GM12878 (cell line): ENCODE data around the gene PTGR3. TPM values are rescaled to one million over a fixed set of nuclear protein-coding genes. Genes with fewer than 3 reads are reported as not detected.

ENCODE experiments used
- ATAC-seq: fragments of 200-7000 bp; cut with Tn5 transposase; 3 replicates; pipeline ENCODE4 v1.9.1; 2020; ENCODE audit warnings: mild to moderate bottlenecking, moderate library complexity
- BruUV-seq: library from RNA; stranded (reverse); fragments of 400-500 nt; replicated peaks from 2 replicates; lab custom pipeline; 2021; lab: Mats Ljungman, UMichigan
- CTCF ChIA-PET: fragments of 300-600 bp; sonication (Branson Sonifier 250); formaldehyde crosslinking; extraction: SDS; loops from one replicate; lab custom pipeline; 2021; ENCODE audit warnings: inconsistent platforms; lab: Yijun Ruan, JAX
- POLR2A ChIA-PET: fragments of 350-600 bp; formaldehyde crosslinking; extraction: SDS; loops from one replicate; lab custom pipeline; 2021; ENCODE audit warnings: inconsistent platforms; lab: Charles Lee
- RAD21 ChIA-PET: fragments of 300-600 bp; sonication (Branson Sonifier 250); formaldehyde crosslinking; loops from one replicate; lab custom pipeline; 2023; ENCODE audit warnings: antibody characterized with exemption; ENCODE audit not compliant: unreplicated experiment; lab: Charles Lee
- SMC1A ChIA-PET: fragments of 300-600 bp; sonication (Branson Sonifier 250); formaldehyde crosslinking; loops from one replicate; lab custom pipeline; 2023; ENCODE audit not compliant: unreplicated experiment, uncharacterized antibody; lab: Charles Lee
- DNase-seq: peaks from one replicate; pipeline ENCODE4 v3.0.0-alpha.2; 2011; ENCODE audit warnings: low read depth, low spot score
- FAIRE-seq: peaks from 3 replicates; lab custom pipeline; 2011; peaks lifted over from hg19 to GRCh38; lab: Jason Lieb, UNC
- H2AFZ ChIP-seq: 2 replicates; pipeline ENCODE4 v1.6.0; 2011; ENCODE audit warnings: low read depth, low read length, control low read depth; ENCODE audit not compliant: control insufficient read depth
- H3K27ac ChIP-seq: 2 replicates; pipeline ENCODE4 v1.5.1; 2011; ENCODE audit warnings: control low read depth; ENCODE audit not compliant: control insufficient read depth, insufficient read depth
- H3K27me3 ChIP-seq, 2 experiments: replicated peaks in 1 of 2; 2 replicates each; pipeline versions ENCODE4 v1.6.0 to v1.6.1; 2011; ENCODE audit warnings: low read length in 1 of 2; ENCODE audit not compliant: control insufficient read depth in 2 of 2, insufficient read depth in 2 of 2
- H3K36me3 ChIP-seq, 2 experiments: 2 replicates each; pipeline ENCODE4 v1.5.1; 2011; ENCODE audit warnings: low read length in 1 of 2; ENCODE audit not compliant: control insufficient read depth in 2 of 2, insufficient read depth in 2 of 2
- H3K4me1 ChIP-seq: 2 replicates; pipeline ENCODE4 v1.6.1; 2011; ENCODE audit warnings: mild to moderate bottlenecking, low read length, moderate library complexity, mixed read lengths; ENCODE audit not compliant: control insufficient read depth, insufficient read depth
- H3K4me2 ChIP-seq: 2 replicates; pipeline ENCODE4 v1.6.0; 2011; ENCODE audit warnings: control low read depth; ENCODE audit not compliant: control insufficient read depth, insufficient read depth
- H3K4me3 ChIP-seq: fragments of 200-600 bp; sonication (generic); 2 replicates; pipeline ENCODE4 v1.5.1; 2016
- H3K79me2 ChIP-seq: 2 replicates; pipeline ENCODE4 v1.6.0; 2011; ENCODE audit warnings: low read length; ENCODE audit not compliant: control insufficient read depth, insufficient read depth
- H3K9ac ChIP-seq: 2 replicates; pipeline ENCODE4 v1.8.0; 2011; ENCODE audit warnings: low read length, control low read depth, mixed read lengths; ENCODE audit not compliant: control insufficient read depth, insufficient read depth
- H3K9me3 ChIP-seq: replicated peaks from 3 replicates; pipeline ENCODE4 v1.5.1; 2011; ENCODE audit warnings: mild to moderate bottlenecking, low read length; ENCODE audit not compliant: control insufficient read depth, insufficient read depth
- H4K20me1 ChIP-seq: 2 replicates; pipeline ENCODE4 v1.6.0; 2011; ENCODE audit not compliant: control insufficient read depth, insufficient read depth
- CHD2 ChIP-seq: IDR thresholded peaks from 2 replicates; pipeline ENCODE4 v1.6.1; 2011; ENCODE audit warnings: low read depth, low read length, improper control_type of control experiment, borderline replicate concordance
- FOXK2 ChIP-seq: fragments of 450-650 bp; IDR thresholded peaks from 2 replicates; pipeline ENCODE4 v1.6.1; 2017; ENCODE audit warnings: mild to moderate bottlenecking, moderate library complexity
- FOXM1 ChIP-seq: IDR thresholded peaks from 2 replicates; pipeline ENCODE4 v1.6.1; 2012; ENCODE audit warnings: low read depth, mild to moderate bottlenecking, inconsistent platforms, low read length, moderate library complexity
- GABPA ChIP-seq: IDR thresholded peaks from 2 replicates; pipeline ENCODE4 v1.6.1; 2014; ENCODE audit warnings: antibody characterized with exemption, low read depth, mild to moderate bottlenecking, inconsistent platforms
- HDAC6 ChIP-seq: fragments of 200-600 bp; sonication (generic); IDR thresholded peaks from one replicate; pipeline ENCODE4 v1.8.0; 2017; ENCODE audit warnings: antibody characterized with exemption; ENCODE audit not compliant: unreplicated experiment
- KDM1A ChIP-seq: fragments of 200-600 bp; sonication (generic); IDR thresholded peaks from 2 replicates; pipeline ENCODE4 v1.6.1; 2016; ENCODE audit warnings: borderline replicate concordance
- RAD21 ChIP-seq: IDR thresholded peaks from 2 replicates; pipeline ENCODE4 v1.6.1; 2011; ENCODE audit warnings: mild to moderate bottlenecking, low read depth, low read length, moderate library complexity; ENCODE audit not compliant: insufficient read depth
- RELA ChIP-seq: fragments of 450-650 bp; IDR thresholded peaks from 2 replicates; pipeline ENCODE4 v1.8.0; 2014; ENCODE audit warnings: borderline replicate concordance; ENCODE audit not compliant: partially characterized antibody
- TCF12 ChIP-seq: IDR thresholded peaks from 2 replicates; pipeline ENCODE4 v1.6.1; 2011; ENCODE audit warnings: low read depth, mild to moderate bottlenecking, low read length
- WRNIP1 ChIP-seq: IDR thresholded peaks from 2 replicates; pipeline ENCODE4 v1.6.1; 2011; ENCODE audit warnings: low read depth, low read length, improper control_type of control experiment, borderline replicate concordance
- ZNF384 ChIP-seq: IDR thresholded peaks from 2 replicates; pipeline ENCODE4 v1.6.1; 2012; ENCODE audit warnings: low read depth, mild to moderate bottlenecking, low read length, improper control_type of control experiment, borderline replicate concordance
- WGBS: methylation state at CpG from one replicate; pipeline ENCODE4 v1.1.6; 2016; ENCODE audit warnings: low lambda C conversion rate; ENCODE audit not compliant: insufficient replicate concordance, insufficient coverage; ENCODE audit errors: missing lambda C conversion rate; 5-methylcytosine and 5-hydroxymethylcytosine counted together
- in situ Hi-C: fragments of 300-500 bp; cut with MboI; formaldehyde crosslinking; loops from 9 replicates; pipeline ENCODE4 v1.14.3; 2018; ENCODE audit warnings: mixed read lengths
- intact Hi-C: fragments of 100-400 bp; cut with micrococcal nuclease; formaldehyde crosslinking; loops from one replicate; pipeline ENCODE4 v1.14.2; 2022; ENCODE audit not compliant: unreplicated experiment
- polyA plus RNA-seq, 11 experiments: library from polyadenylated mRNA; depleted of rRNA in 4 of 11; unstranded in 6 of 11; stranded (reverse) in 5 of 11; fragments of >200 nt; fragmentation: Nextera tagmentation in 4 of 11; fragmentation: Illumina TruSeq in 1 of 11; extraction: Ambion mirVana in 4 of 11; extraction: Trizol in 1 of 11; gene quantifications; 1 replicate in 1 of 11; 2 replicates in 10 of 11; pipeline versions ENCODE4 v1.2.1 to v1.2.3, GENCODE V29; 2011 to 2016; ENCODE audit warnings: inconsistent platforms in 2 of 11, missing spikeins in 2 of 11, low read depth in 1 of 11
- total RNA-seq, 4 experiments: library from RNA; depleted of rRNA in 3 of 4; stranded (reverse); fragments of >200 nt in 3 of 4; fragmentation: Illumina TruSeq in 1 of 4; extraction: Trizol in 1 of 4; gene quantifications; 2 replicates each; pipeline versions ENCODE4 v1.2.1 to v1.2.3, GENCODE V29; 2013 to 2021
- TF ChIP-seq, protein P1 (sequence below): IDR thresholded peaks from 2 replicates; pipeline ENCODE4 v1.6.1; 2012; ENCODE audit warnings: low read length, inconsistent platforms
- TF ChIP-seq, protein P2 (sequence below): IDR thresholded peaks from 2 replicates; pipeline ENCODE4 v1.6.1; 2012; ENCODE audit warnings: low read depth, low read length, improper control_type of control experiment
- TF ChIP-seq, protein P3 (sequence below): IDR thresholded peaks from 2 replicates; pipeline ENCODE4 v1.6.1; 2011; ENCODE audit warnings: low read depth, mild to moderate bottlenecking, low read length, moderate library complexity, borderline replicate concordance; ENCODE audit errors: extremely low read depth
- TF ChIP-seq, protein P4 (sequence below): IDR thresholded peaks from 2 replicates; pipeline ENCODE4 v1.6.1; 2011; ENCODE audit warnings: borderline replicate concordance, low read depth, mild to moderate bottlenecking, moderate library complexity, low read length; ENCODE audit not compliant: insufficient read depth, poor library complexity, severe bottlenecking

The PTGR3 gene
- total and polyA plus RNA-seq, 10 of the 15 experiments (the other 5 are each of a cell fraction or from before 2014, with no cell fraction given) = 6.2 to 69.8 (median 21.9) TPM

DNA sequence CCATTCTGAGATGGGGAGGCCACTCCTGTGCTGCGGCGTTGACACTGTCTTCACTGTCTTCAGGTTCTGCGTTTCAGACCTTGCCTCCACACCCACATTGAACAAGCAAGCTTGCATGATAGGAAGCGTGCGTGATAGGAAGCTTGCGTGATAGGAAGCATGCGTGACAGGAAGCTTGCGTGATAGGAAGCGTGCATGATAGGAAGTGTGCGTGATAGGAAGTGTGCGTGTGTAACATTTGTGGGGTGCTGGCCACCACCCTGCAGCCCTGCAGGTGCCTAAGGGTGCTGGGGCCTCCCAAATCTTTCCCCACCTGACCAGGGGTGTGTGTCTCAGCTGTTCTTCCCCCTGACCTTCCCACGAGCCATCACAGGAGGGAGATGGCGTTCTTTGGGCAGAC lies 27.0 kb upstream of the PTGR3 start:
- ChIA-PET SMC1A (interaction anchor here (0.5 to 1.1 kb wide), 2 partner anchors 30 to 447 kb away, joined by 3 read pairs; no protein-coding TSS in a partner anchor), CTCF (interaction anchor here (0.7 kb wide), 1 partner anchor 586 kb away, joined by 3 read pairs; no protein-coding TSS in a partner anchor), RAD21 (no interaction called here), POLR2A (no interaction called here)
- H3K4me3 ChIP-seq = no peak overlapping the region
- TF ChIP-seq, protein P1, sequence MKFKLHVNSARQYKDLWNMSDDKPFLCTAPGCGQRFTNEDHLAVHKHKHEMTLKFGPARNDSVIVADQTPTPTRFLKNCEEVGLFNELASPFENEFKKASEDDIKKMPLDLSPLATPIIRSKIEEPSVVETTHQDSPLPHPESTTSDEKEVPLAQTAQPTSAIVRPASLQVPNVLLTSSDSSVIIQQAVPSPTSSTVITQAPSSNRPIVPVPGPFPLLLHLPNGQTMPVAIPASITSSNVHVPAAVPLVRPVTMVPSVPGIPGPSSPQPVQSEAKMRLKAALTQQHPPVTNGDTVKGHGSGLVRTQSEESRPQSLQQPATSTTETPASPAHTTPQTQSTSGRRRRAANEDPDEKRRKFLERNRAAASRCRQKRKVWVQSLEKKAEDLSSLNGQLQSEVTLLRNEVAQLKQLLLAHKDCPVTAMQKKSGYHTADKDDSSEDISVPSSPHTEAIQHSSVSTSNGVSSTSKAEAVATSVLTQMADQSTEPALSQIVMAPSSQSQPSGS = no peak
- TF ChIP-seq WRNIP1 = no peak
- TF ChIP-seq, protein P2, sequence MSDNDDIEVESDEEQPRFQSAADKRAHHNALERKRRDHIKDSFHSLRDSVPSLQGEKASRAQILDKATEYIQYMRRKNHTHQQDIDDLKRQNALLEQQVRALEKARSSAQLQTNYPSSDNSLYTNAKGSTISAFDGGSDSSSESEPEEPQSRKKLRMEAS = no peak
- TF ChIP-seq FOXM1 = no peak
- no peak for TF ChIP-seq GABPA
- TF ChIP-seq HDAC6 = no peak
- no peak for TF ChIP-seq RELA
- no peak for TF ChIP-seq RAD21
- TF ChIP-seq ZNF384 = no peak
- TF ChIP-seq KDM1A = no peak
- TF ChIP-seq, protein P3, sequence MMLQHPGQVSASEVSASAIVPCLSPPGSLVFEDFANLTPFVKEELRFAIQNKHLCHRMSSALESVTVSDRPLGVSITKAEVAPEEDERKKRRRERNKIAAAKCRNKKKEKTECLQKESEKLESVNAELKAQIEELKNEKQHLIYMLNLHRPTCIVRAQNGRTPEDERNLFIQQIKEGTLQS = no peak
- TF ChIP-seq FOXK2 = no peak
- TF ChIP-seq CHD2 = no peak
- no peak for TF ChIP-seq TCF12
- TF ChIP-seq, protein P4, sequence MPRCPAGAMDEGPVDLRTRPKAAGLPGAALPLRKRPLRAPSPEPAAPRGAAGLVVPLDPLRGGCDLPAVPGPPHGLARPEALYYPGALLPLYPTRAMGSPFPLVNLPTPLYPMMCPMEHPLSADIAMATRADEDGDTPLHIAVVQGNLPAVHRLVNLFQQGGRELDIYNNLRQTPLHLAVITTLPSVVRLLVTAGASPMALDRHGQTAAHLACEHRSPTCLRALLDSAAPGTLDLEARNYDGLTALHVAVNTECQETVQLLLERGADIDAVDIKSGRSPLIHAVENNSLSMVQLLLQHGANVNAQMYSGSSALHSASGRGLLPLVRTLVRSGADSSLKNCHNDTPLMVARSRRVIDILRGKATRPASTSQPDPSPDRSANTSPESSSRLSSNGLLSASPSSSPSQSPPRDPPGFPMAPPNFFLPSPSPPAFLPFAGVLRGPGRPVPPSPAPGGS = no peak
- no peak overlapping the region for H3K4me2 ChIP-seq
- H3K36me3 ChIP-seq = no peaks in the 10 kb centered on the region
- H3K79me2 ChIP-seq = no peaks in the 10 kb centered on the region
- no peaks in the 10 kb centered on the region for H3K9me3 ChIP-seq
- no peaks in the 10 kb centered on the region for H4K20me1 ChIP-seq
- ATAC-seq (no peak), FAIRE-seq (no peak), DNase-seq (no peak)
- no peaks in the 10 kb centered on the region for H3K4me1 ChIP-seq
- H2AFZ ChIP-seq = no peak overlapping the region
- BruUV-seq = no TSS peak
- WGBS = 91% methylated on average over 13 of the region's 13 CpGs
- intact Hi-C loops = no loop called here
- H3K27me3 ChIP-seq = no peaks in the 10 kb centered on the region
- H3K9ac ChIP-seq = no peak overlapping the region
- no peak overlapping the region for H3K27ac ChIP-seq
- in situ Hi-C loops = no loop called here
